LNCAP (cell line): Measurements from ENCODE around the gene NTM.

Source experiments
- TF ChIP-seq, protein P1 (sequence below): fragments of 450-650 bp; IDR thresholded peaks from 2 replicates; pipeline ENCODE4 v1.5.1; 2017; ENCODE audit warnings: mild to moderate bottlenecking

NTM gene

DNA sequence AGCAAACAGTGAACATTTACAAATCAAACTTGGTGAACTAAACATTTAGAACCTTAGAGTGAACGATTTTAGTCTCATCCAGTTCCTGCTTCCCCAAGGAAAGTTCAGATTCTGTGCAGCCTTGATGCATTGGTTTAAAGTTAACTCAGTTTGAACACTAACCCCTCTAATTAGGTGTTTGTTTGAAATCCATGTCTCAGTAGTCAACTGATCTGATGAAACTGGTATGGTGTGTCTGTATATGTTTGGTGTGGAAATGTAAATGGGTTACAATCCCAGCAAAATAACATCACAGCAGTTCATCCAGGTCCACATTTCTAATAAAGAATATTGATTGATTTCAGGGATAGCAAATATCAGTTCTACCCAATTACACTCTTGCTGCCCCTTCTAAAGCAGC is 532.0 kb downstream of the NTM start:
- TF ChIP-seq, protein P1, sequence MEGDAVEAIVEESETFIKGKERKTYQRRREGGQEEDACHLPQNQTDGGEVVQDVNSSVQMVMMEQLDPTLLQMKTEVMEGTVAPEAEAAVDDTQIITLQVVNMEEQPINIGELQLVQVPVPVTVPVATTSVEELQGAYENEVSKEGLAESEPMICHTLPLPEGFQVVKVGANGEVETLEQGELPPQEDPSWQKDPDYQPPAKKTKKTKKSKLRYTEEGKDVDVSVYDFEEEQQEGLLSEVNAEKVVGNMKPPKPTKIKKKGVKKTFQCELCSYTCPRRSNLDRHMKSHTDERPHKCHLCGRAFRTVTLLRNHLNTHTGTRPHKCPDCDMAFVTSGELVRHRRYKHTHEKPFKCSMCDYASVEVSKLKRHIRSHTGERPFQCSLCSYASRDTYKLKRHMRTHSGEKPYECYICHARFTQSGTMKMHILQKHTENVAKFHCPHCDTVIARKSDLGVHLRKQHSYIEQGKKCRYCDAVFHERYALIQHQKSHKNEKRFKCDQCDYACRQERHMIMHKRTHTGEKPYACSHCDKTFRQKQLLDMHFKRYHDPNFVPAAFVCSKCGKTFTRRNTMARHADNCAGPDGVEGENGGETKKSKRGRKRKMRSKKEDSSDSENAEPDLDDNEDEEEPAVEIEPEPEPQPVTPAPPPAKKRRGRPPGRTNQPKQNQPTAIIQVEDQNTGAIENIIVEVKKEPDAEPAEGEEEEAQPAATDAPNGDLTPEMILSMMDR = no peak

DNA sequence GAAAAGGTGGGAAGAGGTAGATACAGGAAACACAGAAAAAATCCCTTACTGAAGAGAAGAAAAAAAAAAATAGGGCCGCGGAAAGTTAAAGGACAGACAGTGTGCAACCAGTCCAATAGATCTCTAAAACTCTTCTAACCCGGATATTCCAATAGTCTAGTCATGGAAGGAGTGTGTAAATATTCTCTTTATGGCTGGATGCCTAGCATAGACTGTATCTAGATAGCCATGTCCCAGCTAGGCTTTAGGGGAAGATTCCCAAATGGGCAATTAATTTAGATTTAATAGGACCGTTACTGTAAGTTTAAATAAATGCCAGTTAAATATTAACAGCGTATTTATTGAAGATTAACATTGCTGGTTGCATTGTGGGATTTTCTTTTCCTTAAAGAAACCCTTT is 532.7 kb downstream of the NTM start:
- TF ChIP-seq, protein P1 = no peak

DNA sequence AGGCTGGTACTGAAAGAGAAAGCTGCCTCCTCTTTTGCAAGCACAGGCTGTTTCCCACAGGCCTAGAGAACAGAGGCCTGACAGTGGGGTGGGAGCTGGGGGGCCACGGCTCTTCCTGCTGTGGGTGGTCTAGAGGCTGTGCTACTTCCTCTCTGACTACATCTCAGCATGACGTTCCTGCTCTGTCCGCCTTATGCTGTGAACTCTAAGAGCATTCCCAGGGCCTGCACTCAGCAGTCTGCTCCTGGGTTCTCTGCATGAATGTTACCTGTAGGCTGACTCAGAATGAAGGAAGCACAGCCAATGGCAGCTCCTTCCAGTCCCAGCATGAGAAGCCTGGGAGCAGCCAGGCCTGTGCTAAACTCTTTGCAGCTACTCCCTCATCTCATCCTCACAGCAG is 534.3 kb downstream of the NTM start:
- TF ChIP-seq, protein P1 = no peak

DNA sequence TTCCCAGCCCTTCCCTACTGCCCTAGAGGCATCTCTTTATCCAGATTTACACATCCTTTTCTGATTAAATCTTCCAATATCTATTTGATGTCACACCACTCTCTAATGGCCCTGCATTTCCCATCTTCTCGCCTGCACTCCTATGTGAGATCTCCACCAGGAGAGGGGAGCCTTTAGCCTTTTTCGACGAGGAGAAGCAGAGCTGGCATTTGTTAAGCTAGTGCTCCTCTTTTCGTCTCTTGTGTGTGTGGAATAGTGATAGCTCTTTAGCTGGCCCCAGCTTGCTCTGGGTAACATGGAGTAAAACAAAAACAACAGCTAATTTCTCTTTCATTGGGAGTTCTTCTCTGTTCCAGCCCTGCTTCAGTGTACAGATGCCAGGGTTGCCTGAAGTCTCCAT is 536.5 kb downstream of the NTM start:
- TF ChIP-seq, protein P1 = no peak

DNA sequence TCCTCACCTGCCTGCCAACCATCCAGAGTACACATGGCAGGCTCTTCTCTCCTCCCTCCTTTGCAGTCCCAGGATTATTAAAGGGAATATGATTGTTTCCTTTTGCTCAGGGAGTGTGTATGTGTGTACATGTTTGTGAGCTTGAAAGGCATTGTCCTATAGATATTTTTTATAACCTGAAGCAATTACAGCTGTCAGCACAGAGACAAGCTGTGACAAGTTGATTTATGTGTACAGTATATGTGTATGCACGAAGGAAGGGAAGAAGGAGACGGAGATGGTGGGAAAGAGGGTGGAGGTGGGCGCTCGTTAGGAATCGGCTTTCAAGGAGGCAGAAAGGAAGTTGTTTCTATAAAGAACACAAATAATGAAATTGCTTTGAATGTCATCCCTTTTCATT is 537.0 kb downstream of the NTM start:
- TF ChIP-seq, protein P1 = no peak

DNA sequence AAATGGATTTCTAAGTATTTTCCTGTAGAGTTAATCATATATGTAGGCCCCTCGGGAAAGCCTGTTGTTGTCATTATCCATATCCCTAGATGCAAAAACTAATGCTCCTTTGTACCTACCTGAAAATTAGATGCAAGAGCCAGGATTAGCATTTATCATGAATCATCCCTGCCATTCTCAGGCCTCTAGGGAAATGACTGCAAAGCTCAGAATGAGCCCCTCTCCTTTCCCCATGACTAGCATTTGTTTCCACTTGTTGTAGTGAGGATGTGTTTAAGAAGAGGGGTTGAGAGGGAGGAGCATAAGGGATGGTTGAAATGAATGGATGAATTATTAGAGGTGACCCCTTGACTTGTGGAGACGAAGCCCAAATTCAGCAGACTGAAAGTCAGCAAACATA is 537.9 kb downstream of the NTM start:
- TF ChIP-seq, protein P1 = no peak

DNA sequence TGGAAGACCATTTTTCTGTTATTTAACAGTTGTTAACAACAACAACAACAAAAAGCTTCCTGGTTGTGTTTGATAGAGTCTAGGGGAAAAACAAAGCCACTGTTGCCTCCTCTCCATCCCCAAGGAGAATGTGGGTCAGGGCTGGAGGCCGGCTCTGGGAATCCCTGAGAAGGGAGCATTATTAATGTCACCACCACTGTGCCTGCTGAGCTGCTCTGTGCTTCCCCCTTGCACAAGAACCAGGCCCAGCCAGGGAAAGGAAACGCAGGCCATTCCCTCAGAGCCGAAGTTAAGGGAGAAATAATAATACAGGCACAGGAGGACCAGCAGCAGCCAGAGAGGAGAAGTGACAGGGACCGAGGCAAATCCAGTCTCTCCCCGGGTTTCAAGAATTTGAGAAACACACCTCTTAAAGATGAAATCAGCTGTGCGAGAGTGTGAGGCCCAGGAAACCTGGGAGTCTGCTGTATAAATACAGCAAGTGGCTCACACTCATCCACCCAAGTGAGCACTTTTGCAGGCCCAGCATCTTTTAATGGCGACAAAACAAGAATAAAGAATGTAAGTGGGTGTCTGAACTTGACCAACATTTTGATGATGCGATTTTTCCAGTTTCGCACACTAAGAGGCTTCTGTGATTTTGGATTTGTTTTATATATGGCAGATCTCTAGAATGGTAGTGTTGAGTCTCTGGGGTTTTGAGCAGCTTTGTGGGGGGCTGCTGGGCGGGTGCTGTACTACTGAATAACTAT is 539.2 kb downstream of the NTM start:
- TF ChIP-seq, protein P1 = no peak

DNA sequence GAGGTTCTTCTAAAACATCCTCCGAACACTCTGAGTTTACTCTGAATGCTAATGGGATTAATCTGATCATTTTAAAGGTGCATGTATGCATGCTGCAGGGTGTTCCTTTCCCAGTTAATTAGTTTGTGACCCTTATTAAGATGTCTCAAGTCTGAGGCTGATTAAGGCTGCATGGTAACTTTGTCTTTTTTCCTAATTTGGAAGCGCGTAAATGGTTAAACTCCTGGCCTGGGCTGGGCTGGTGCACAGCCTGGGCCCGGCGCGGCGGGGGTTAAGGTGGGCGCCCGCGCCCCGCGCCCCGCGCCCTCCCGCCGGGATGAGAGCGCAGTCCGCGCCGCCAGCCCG is 539.7 kb downstream of the NTM start:
- TF ChIP-seq, protein P1 = no peak
